GM20000 (cell line): ENCODE measurements around the gene PEDS1.

ENCODE experiments used
- DNase-seq: peaks from one replicate; pipeline ENCODE4 v3.0.0; 2012; ENCODE audit warnings: low spot score
- CTCF ChIP-seq: IDR thresholded peaks from 2 replicates; pipeline ENCODE4 v1.5.1; 2012; ENCODE audit warnings: mild to moderate bottlenecking, control low read depth; ENCODE audit errors: extremely low read depth, missing control alignments

Gene PEDS1

GRCh38 chr20:50146732-50147662 lies 6.5 kb downstream of the PEDS1 start:
- no peak for TF ChIP-seq CTCF
- DNase-seq, result peak; percentile 71

- TF ChIP-seq CTCF, result no peak
- DNase-seq, result no peak
Observed at GRCh38 chr20:50146214-50146613, 7.3 kb downstream of the PEDS1 start.

GRCh38 chr20:50145566-50145965 lies 8.0 kb downstream of the PEDS1 start:
- TF ChIP-seq CTCF, result no peak
- no peak for DNase-seq

GRCh38 chr20:50144362-50144761 lies 9.2 kb downstream of the PEDS1 start:
- no peak for TF ChIP-seq CTCF
- DNase-seq, result no peak

- no peak for DNase-seq
- no peak for TF ChIP-seq CTCF
Observed at GRCh38 chr20:50142812-50143211, 10.7 kb downstream of the PEDS1 start.

GRCh38 chr20:50141811-50142561 lies 11.5 kb downstream of the PEDS1 start:
- no peak for DNase-seq
- TF ChIP-seq CTCF, result no peak

- DNase-seq, result no peak
- no peak for TF ChIP-seq CTCF
Observed at GRCh38 chr20:50141018-50141675, 12.4 kb downstream of the PEDS1 start.
